K562 (cell line): Measurements from ENCODE around the gene PRR15L. TPM values are rescaled to one million over a fixed set of nuclear protein-coding genes. Genes with fewer than 3 reads are reported as not detected.
A peak's percentile ranks its signal among the peaks of the same experiment; 100 is the strongest.

Experiments used
- CCNT2 ChIP-seq: IDR thresholded peaks from 2 replicates; pipeline ENCODE4 v1.6.1; 2011; ENCODE audit warnings: borderline replicate concordance, low read depth, mild to moderate bottlenecking, moderate library complexity, mixed read lengths, low read length; ENCODE audit not compliant: insufficient read length; ENCODE audit errors: extremely low read depth
- CXXC5 ChIP-seq: fragments of 250-450 bp; sonication (Bioruptor Pico); IDR thresholded peaks from 2 replicates; pipeline ENCODE4 v1.8.0; 2022; ENCODE audit warnings: inconsistent platforms, mild to moderate bottlenecking, moderate library complexity
- HEY1 ChIP-seq: fragments of 250-450 bp; sonication (Bioruptor Pico); IDR thresholded peaks from 2 replicates; pipeline ENCODE4 v1.5.0; 2020; ENCODE audit warnings: mild to moderate bottlenecking, moderate library complexity, borderline replicate concordance
- KDM1A ChIP-seq, 2 experiments: fragments of 450-650 bp; IDR thresholded peaks; 2 replicates each; pipeline ENCODE4 v1.6.1; 2016; ENCODE audit warnings: mild to moderate bottlenecking in 2 of 2
- KDM4B ChIP-seq, 2 experiments: fragments of 450-650 bp in 1 of 2; sonication (generic) in 1 of 2; IDR thresholded peaks; 2 replicates each; pipeline ENCODE4 v1.6.1; 2016 to 2017; ENCODE audit warnings: borderline replicate concordance in 2 of 2, antibody characterized with exemption in 1 of 2, low read depth in 1 of 2, mild to moderate bottlenecking in 1 of 2
- MAZ ChIP-seq, 2 experiments: fragments of 450-650 bp in 1 of 2; sonication (generic) in 1 of 2; formaldehyde crosslinking; IDR thresholded peaks in 1 of 2; conservative IDR thresholded peaks in 1 of 2; 2 replicates each; pipeline versions ENCODE4 v1.4.0 to v1.5.0; 2020; ENCODE audit warnings: mild to moderate bottlenecking in 1 of 2, missing genetic modification reagents in 1 of 2
- NEUROD1 ChIP-seq: fragments of 150-350 bp; IDR thresholded peaks from 2 replicates; pipeline ENCODE4 v1.6.1; 2014; ENCODE audit warnings: borderline replicate concordance, low read length, low read depth; ENCODE audit not compliant: partially characterized antibody
- PRMT5 ChIP-seq: sonication (generic); formaldehyde crosslinking; IDR thresholded peaks from 2 replicates; pipeline ENCODE4 v1.5.0; 2020; ENCODE audit warnings: missing genetic modification reagents
- RB1 ChIP-seq: fragments of 450-650 bp; IDR thresholded peaks from 2 replicates; pipeline ENCODE4 v1.6.1; 2017; ENCODE audit warnings: low read depth, mild to moderate bottlenecking
- TAF15 ChIP-seq: fragments of 200-400 bp; formaldehyde crosslinking; IDR thresholded peaks from 2 replicates; pipeline ENCODE4 v1.6.1; 2017; ENCODE audit warnings: mild to moderate bottlenecking, low read depth, low read length, moderate library complexity
- polyA plus RNA-seq, 8 experiments: library from polyadenylated mRNA; depleted of rRNA in 4 of 8; stranded (reverse) in 5 of 8; unstranded in 3 of 8; fragments of >200 nt; fragmentation: Nextera tagmentation in 2 of 8; fragmentation: Illumina TruSeq in 1 of 8; extraction: Ambion mirVana in 2 of 8; extraction: Trizol in 1 of 8; gene quantifications; 2 replicates each; pipeline versions ENCODE4 v1.2.1 to v1.2.3, GENCODE V29; 2011 to 2014; ENCODE audit warnings: inconsistent platforms in 1 of 8, missing spikeins in 1 of 8
- total RNA-seq, 7 experiments: library from RNA; depleted of rRNA in 6 of 7; stranded (reverse); fragments of >200 nt in 6 of 7; fragmentation: Illumina TruSeq in 2 of 7; extraction: Trizol in 2 of 7; gene quantifications; 2 replicates each; pipeline versions ENCODE4 v1.2.1 to v1.2.3, GENCODE V29; 2011 to 2021; ENCODE audit warnings: low replicate concordance in 1 of 7
- TF ChIP-seq, protein P1 (sequence below), 2 experiments: fragments of 450-650 bp; formaldehyde crosslinking in 1 of 2; IDR thresholded peaks; 2 replicates each; pipeline versions ENCODE4 v1.4.0 to v1.6.1; 2014 to 2020; ENCODE audit warnings: mild to moderate bottlenecking in 2 of 2, borderline replicate concordance in 1 of 2, low read depth in 1 of 2
- TF ChIP-seq, protein P2 (sequence below): fragments of 250-450 bp; sonication (Bioruptor Pico); IDR thresholded peaks from 2 replicates; pipeline ENCODE4 v1.8.0; 2021; ENCODE audit warnings: mild to moderate bottlenecking, moderate library complexity
- TF ChIP-seq, protein P3 (sequence below): sonication (generic); formaldehyde crosslinking; IDR thresholded peaks from 2 replicates; pipeline ENCODE4 v1.8.0; 2022; ENCODE audit warnings: missing genetic modification reagents, mild to moderate bottlenecking, borderline replicate concordance
- TF ChIP-seq, protein P4 (sequence below): sonication (generic); formaldehyde crosslinking; IDR thresholded peaks from 2 replicates; pipeline ENCODE4 v1.8.1; 2023; ENCODE audit warnings: mild to moderate bottlenecking, missing genetic modification reagents, moderate library complexity

The PRR15L gene
- total and polyA plus RNA-seq, 9 of the 15 experiments (the other 6 are each of a cell fraction or from before 2014, with no cell fraction given) = 0.03 TPM; not detected in 8

DNA sequence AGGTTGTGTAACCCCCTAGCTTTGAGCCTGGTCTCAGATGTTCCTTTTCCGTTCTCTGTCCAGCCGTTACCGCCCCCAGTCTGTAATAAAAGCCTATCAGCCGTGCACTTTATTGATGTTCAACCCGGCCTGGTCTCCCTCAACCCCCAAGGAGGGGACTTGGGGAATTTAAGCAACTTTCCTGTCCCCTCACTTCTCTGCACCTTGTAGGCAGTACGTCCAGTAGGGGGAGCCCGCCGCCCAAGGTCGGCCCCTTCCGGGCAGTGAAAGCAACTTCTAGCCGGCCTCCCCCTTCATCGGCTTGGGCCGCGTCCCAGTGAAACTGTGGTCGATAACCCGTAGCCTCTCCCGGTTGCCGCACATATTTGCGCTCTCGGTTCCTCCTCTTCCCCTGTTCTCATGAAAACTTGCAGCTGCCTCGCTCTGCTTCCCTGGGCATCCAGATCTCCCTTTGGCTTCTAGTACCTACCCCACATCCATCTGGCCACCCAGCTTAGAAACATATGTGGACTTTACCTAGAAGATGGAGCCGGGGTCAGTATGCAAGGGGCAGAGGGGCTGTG is 8.4 kb downstream of the PRR15L start (continued):
- TF ChIP-seq, protein P1, sequence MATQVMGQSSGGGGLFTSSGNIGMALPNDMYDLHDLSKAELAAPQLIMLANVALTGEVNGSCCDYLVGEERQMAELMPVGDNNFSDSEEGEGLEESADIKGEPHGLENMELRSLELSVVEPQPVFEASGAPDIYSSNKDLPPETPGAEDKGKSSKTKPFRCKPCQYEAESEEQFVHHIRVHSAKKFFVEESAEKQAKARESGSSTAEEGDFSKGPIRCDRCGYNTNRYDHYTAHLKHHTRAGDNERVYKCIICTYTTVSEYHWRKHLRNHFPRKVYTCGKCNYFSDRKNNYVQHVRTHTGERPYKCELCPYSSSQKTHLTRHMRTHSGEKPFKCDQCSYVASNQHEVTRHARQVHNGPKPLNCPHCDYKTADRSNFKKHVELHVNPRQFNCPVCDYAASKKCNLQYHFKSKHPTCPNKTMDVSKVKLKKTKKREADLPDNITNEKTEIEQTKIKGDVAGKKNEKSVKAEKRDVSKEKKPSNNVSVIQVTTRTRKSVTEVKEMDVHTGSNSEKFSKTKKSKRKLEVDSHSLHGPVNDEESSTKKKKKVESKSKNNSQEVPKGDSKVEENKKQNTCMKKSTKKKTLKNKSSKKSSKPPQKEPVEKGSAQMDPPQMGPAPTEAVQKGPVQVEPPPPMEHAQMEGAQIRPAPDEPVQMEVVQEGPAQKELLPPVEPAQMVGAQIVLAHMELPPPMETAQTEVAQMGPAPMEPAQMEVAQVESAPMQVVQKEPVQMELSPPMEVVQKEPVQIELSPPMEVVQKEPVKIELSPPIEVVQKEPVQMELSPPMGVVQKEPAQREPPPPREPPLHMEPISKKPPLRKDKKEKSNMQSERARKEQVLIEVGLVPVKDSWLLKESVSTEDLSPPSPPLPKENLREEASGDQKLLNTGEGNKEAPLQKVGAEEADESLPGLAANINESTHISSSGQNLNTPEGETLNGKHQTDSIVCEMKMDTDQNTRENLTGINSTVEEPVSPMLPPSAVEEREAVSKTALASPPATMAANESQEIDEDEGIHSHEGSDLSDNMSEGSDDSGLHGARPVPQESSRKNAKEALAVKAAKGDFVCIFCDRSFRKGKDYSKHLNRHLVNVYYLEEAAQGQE (IDR thresholded peaks at IDR 0.05; ENCODE audit: borderline replicate concordance) = peak; percentile 87
- TF ChIP-seq, protein P1 (CRISPR knock-in tag; IDR thresholded peaks at IDR 0.05; ENCODE audit: low read depth) = no peak
- TF ChIP-seq PRMT5 (CRISPR knock-in tag) (no peak), CXXC5 (CRISPR knock-in tag) (peak; percentile 24; the same call in 1 of the 2 replicates), NEUROD1 (peak; percentile 42), MAZ (CRISPR knock-in tag; conservative IDR thresholded peaks at IDR 0.05 in 1 of 2, IDR thresholded peaks at IDR 0.05 in 1 of 2) (0 out of 4 replicates have a peak, but pooled peaks have one; percentile 11 to 52), TAF15 (no peak), RB1 (peak; percentile 28; the same call in 1 of the 2 replicates), CCNT2 (no peak), KDM1A (IDR thresholded peaks at IDR 0.05) (no peak), HEY1 (CRISPR knock-in tag) (no peak), KDM4B (IDR thresholded peaks at IDR 0.05; ENCODE audit: borderline replicate concordance in 2 of 2, low read depth in 1 of 2) (no peak; a peak in 1 of 4 replicates)
- TF ChIP-seq, protein P2, sequence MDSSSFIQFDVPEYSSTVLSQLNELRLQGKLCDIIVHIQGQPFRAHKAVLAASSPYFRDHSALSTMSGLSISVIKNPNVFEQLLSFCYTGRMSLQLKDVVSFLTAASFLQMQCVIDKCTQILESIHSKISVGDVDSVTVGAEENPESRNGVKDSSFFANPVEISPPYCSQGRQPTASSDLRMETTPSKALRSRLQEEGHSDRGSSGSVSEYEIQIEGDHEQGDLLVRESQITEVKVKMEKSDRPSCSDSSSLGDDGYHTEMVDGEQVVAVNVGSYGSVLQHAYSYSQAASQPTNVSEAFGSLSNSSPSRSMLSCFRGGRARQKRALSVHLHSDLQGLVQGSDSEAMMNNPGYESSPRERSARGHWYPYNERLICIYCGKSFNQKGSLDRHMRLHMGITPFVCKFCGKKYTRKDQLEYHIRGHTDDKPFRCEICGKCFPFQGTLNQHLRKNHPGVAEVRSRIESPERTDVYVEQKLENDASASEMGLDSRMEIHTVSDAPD (CRISPR knock-in tag) = no peak
- TF ChIP-seq, protein P3, sequence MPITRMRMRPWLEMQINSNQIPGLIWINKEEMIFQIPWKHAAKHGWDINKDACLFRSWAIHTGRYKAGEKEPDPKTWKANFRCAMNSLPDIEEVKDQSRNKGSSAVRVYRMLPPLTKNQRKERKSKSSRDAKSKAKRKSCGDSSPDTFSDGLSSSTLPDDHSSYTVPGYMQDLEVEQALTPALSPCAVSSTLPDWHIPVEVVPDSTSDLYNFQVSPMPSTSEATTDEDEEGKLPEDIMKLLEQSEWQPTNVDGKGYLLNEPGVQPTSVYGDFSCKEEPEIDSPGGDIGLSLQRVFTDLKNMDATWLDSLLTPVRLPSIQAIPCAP (CRISPR knock-in tag) = no peak
- TF ChIP-seq, protein P4, sequence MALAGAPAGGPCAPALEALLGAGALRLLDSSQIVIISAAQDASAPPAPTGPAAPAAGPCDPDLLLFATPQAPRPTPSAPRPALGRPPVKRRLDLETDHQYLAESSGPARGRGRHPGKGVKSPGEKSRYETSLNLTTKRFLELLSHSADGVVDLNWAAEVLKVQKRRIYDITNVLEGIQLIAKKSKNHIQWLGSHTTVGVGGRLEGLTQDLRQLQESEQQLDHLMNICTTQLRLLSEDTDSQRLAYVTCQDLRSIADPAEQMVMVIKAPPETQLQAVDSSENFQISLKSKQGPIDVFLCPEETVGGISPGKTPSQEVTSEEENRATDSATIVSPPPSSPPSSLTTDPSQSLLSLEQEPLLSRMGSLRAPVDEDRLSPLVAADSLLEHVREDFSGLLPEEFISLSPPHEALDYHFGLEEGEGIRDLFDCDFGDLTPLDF (CRISPR knock-in tag) = no peak
